ENCODE measurements around the gene MRGPRE. TPM values are rescaled to one million over a fixed set of nuclear protein-coding genes. Genes with fewer than 3 reads are reported as not detected.

The MRGPRE gene
- total and polyA plus RNA-seq, 12 donors, result 0.21 to 2.5 (median 0.51) TPM; not detected in 3

GRCh38 chr11:3207526-3208189, 24.6 kb downstream of the MRGPRE start:
- ATAC-seq, result no peak
- DNase-seq, result no peak
- WGBS, 2 donors, result 75 to 84% methylated on average over 8 of the region's 8 CpGs
- intact Hi-C loops (cut with DNase I), result no loop called here
- TF ChIP-seq, protein P1, sequence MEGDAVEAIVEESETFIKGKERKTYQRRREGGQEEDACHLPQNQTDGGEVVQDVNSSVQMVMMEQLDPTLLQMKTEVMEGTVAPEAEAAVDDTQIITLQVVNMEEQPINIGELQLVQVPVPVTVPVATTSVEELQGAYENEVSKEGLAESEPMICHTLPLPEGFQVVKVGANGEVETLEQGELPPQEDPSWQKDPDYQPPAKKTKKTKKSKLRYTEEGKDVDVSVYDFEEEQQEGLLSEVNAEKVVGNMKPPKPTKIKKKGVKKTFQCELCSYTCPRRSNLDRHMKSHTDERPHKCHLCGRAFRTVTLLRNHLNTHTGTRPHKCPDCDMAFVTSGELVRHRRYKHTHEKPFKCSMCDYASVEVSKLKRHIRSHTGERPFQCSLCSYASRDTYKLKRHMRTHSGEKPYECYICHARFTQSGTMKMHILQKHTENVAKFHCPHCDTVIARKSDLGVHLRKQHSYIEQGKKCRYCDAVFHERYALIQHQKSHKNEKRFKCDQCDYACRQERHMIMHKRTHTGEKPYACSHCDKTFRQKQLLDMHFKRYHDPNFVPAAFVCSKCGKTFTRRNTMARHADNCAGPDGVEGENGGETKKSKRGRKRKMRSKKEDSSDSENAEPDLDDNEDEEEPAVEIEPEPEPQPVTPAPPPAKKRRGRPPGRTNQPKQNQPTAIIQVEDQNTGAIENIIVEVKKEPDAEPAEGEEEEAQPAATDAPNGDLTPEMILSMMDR (IDR thresholded peaks at IDR 0.05), result no peak
- H3K27me3 ChIP-seq, result peaks cover 5 to 34% (median 21%) of the 10 kb centered on the region in 7 donors
- no peaks in the 10 kb centered on the region for H3K36me3 ChIP-seq
- no peak overlapping the region for H3K27ac ChIP-seq
- peaks cover 0 to 22% (median 12%) of the 10 kb centered on the region in 11 donors for H3K9me3 ChIP-seq
- H3K4me3 ChIP-seq, result no peak overlapping the region
- H3K4me1 ChIP-seq, result peaks cover 3 to 26% (median 13%) of the 10 kb centered on the region in 9 donors

DNA sequence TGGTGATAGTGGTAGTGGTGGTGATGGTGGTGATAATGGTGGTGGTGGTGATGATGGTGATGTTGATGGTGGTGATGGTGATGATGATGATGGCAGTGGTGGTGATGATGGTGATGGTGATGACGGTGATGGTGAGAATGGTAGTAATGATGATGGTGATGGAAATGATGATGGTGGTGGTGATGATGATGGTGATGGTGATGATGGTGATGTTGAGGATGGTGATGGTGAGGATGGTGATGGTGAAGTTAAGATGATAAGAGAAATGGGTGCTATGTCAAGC, 25.4 kb downstream of the MRGPRE start:
- WGBS, 2 donors, result 90 to 100% methylated on average over 1 of the region's 1 CpG
- intact Hi-C loops (cut with DNase I), result no loop called here
- no peak overlapping the region for H3K4me3 ChIP-seq
- peaks cover 0 to 19% (median 12%) of the 10 kb centered on the region in 11 donors for H3K9me3 ChIP-seq
- ATAC-seq (no peak), DNase-seq (no peak)
- no peak overlapping the region for H3K27ac ChIP-seq
- TF ChIP-seq, protein P1 (IDR thresholded peaks at IDR 0.05), result no peak
- peaks cover 3 to 26% (median 13%) of the 10 kb centered on the region in 9 donors for H3K4me1 ChIP-seq
- no peaks in the 10 kb centered on the region for H3K36me3 ChIP-seq
- peaks cover 11 to 39% (median 29%) of the 10 kb centered on the region in 7 donors for H3K27me3 ChIP-seq

GRCh38 chr11:3206156-3206921, 25.9 kb downstream of the MRGPRE start:
- 67 to 68% methylated on average over 8 of the region's 8 CpGs for WGBS, 2 donors
- no peak for DNase-seq
- ATAC-seq, result peak in 2 of 8 donors; percentile 29 to 37
- TF ChIP-seq, protein P1 (IDR thresholded peaks at IDR 0.05), result no peak
- peaks cover 0 to 14% (median 9%) of the 10 kb centered on the region in 11 donors for H3K9me3 ChIP-seq
- intact Hi-C loops (cut with DNase I), result no loop called here
- no peak overlapping the region for H3K27ac ChIP-seq
- H3K4me1 ChIP-seq, result peaks cover 3 to 26% (median 13%) of the 10 kb centered on the region in 9 donors
- H3K4me3 ChIP-seq, result no peak overlapping the region
- no peaks in the 10 kb centered on the region for H3K36me3 ChIP-seq
- peaks cover 13 to 41% (median 34%) of the 10 kb centered on the region in 7 donors for H3K27me3 ChIP-seq

DNA sequence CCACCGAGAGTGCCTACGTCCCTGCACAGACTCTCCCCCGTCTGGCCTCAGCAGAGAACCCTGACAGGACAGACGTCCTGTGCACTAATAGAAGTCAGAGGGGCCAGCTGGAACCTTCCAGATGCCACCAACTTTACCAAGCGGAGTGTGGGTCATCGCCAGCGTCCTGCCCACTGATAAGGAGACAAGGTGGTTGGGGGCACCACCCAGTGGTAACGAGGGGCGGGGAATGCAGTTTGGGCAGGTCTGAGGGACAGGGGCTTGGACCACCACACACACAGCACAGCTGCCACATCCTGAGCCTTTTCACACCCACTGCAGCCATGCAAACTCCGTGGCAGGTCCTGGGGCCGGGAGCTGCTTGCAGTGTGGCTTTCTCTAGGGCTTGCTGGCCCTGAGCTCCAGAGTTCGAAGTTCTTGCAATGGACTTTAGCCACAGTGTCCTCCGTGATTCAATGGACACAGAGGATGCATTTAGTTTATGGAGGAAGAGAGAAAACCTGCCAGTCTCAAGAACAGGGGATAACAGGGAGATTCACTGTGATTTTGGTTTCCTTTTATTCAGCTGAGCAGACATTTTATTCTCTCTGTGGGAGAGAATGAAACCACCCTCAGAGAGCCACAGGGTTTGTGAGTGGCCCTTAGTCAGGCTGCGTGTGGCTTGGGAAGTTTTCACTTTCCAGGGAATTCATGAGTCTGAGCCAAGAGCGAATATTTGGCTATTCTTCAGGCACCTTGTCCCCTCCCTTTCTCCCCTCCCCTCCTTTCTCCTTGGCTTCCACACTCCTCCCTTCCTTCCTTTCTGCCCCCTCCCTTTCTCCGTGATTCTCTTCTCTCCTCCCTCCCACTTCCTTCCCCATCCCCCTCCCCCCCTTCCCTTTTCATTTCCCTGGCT, 26.7 kb downstream of the MRGPRE start:
- Histone ChIP-seq H3K4me3 (no peak overlapping the region), H3K27me3 (peaks cover 13 to 49% (median 42%) of the 10 kb centered on the region in 7 donors), H3K9me3 (peaks cover 0 to 6% (median 1%) of the 10 kb centered on the region in 11 donors), H3K27ac (no peak overlapping the region), H3K36me3 (no peaks in the 10 kb centered on the region), H3K4me1 (peaks cover 3 to 26% (median 13%) of the 10 kb centered on the region in 9 donors)
- ATAC-seq (no peak), DNase-seq (no peak)
- TF ChIP-seq, protein P1 (IDR thresholded peaks at IDR 0.05), result no peak
- intact Hi-C loops (cut with DNase I), result no loop called here
- 36 to 55% methylated on average over 16 of the region's 16 CpGs for WGBS, 2 donors

All from heart right ventricle (tissue), 16 donors.